D721Med (cell line): ENCODE measurements around the gene CLEC2L.
A peak's percentile ranks its signal among the peaks of the same experiment; 100 is the strongest.

ENCODE experiments used
- DNase-seq: peaks from one replicate; pipeline ENCODE4 v3.0.0; 2011; ENCODE audit warnings: low spot score; ENCODE audit not compliant: insufficient read length
- FAIRE-seq: peaks from 2 replicates; lab custom pipeline; 2011; peaks lifted over from hg19 to GRCh38; lab: Jason Lieb, UNC
- CTCF ChIP-seq: IDR thresholded peaks from 2 replicates; pipeline ENCODE4 v1.5.1; 2012; ENCODE audit warnings: mild to moderate bottlenecking, control low read depth; ENCODE audit not compliant: insufficient read depth; ENCODE audit errors: missing control alignments

CLEC2L gene

DNA sequence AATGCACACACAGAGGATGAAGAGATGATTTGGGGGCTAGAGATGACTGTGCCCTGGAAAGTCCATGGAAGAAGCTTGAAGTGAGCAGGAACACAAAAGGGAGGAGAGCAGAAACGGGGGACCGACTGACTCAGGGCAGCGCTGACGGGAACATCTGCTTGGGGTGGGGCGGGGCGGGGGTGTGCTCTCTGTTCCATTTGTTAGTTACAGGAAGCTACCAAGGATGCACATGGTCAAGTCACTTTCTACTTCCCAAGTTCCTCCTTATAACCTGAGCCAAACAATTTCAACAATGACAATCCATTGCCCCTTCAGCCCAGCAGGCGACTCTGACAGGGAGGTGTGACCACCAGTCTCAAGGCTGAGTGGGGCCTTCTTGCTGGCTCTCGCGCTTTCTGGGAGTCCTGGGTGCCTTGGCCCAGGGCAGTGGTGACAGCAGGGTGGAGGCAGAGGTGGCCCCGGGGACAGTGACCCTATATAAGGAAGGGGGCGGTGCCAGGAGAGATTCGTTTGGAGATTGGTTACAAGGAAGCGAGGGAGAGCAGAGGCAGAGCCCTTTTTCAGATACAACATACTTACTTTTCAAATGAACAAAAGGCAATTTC, 39.6 kb downstream of the CLEC2L start:
- no peak for TF ChIP-seq CTCF
- FAIRE-seq = no peak
- no peak for DNase-seq

DNA sequence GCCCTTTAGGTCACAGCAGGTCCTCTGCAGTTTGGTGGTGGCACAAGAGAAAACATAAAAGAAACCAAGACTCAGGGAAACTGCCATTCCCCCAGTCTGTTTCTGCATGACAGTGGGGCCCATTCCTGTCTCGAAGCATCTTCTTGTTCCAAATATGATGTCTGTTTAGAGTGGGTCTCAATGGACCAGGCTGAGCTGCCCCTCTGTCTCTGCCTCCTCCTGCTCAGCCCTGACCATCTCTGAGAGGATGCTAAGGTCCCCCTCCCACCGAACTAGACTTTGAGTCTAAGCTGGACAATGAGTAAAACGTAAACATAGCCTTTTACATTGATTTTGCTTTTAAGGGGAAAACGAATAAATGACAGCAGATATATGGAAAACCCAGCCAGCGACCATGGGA, 40.4 kb downstream of the CLEC2L start:
- no peak for DNase-seq
- FAIRE-seq = no peak
- no peak for TF ChIP-seq CTCF

- peak; percentile 3 for DNase-seq
- TF ChIP-seq CTCF = no peak
- FAIRE-seq = no peak
Observed at GRCh38 chr7:139566075-139566474, 42.6 kb downstream of the CLEC2L start.

DNA sequence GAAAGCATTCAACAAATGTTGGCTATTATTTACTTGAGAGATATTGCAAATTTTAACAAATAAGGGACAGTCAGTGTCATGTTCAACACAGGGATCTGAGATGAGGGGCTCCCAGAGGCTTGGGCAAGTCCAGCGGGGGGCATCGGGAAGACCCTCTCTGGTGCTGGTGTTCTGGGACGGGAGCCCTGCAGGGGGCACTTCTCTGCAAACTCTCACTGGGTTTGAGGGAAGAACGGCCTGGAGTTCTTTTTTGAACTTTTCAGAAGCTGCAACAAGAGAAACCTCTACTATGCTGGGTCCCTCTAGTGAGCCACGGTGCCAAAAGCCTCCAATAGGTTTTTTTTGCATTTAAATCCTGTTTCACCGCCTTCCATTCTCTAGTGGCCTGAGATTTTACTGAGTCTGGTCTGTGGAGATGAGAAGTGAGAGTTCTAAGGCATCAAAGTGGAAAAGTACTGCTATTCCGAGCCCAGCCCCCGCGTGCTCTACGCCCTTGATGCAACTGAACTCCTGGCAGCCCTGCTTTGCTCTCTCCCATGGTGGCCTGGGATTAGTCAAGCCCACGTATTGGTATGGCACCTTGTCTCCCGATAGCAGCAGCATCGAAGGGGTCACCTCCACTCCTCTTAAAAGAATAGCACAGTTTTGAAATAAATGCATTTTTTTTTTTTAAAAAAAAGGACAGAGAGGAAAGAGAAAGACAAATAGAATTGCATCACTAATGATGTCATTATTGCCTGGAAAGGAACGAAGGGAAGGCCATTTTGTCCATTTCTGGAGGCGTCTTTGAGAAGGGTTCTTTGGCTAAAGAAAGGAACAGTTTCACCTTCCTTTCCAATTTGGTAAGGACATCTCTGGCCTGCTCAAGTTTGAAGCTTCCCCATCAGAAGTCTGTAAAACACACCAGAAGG, 43.5 kb downstream of the CLEC2L start:
- no peak for TF ChIP-seq CTCF
- DNase-seq (peak; percentile 1), FAIRE-seq (no peak)

DNA sequence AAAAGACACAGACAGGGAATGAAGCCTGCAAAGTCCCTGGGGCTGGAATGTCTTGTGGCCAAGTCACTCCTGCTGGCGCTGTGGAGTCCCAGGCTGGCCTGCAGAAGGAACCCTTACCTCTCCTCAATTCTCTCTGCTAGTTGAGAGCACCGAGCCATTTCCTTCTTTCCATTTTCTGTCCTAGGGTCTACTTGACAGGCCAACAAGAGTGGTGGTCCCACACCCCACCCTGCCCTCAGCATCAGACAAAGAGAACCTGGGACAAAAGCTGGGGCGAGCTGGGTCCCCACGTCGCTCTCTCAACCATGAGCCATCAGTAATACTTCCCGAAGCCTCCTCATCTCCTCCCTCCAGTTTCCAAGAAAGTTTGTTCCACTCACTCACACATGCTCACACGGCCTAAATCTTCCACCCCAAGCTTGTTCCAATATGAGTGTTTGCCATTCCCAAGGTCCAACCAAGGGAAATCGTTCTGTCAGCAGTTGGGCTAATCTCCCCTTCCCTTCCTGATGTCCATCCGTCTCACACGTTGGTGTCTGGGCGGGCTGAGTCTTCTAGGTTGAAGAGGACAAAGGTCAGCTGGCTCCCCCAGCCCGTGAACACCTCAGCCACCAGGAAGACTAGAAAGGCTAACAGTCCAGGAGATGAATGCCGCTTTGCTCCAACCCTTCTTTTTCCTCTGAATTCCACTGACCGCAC, 44.3 kb downstream of the CLEC2L start:
- DNase-seq = no peak
- no peak for TF ChIP-seq CTCF
- FAIRE-seq = no peak

DNA sequence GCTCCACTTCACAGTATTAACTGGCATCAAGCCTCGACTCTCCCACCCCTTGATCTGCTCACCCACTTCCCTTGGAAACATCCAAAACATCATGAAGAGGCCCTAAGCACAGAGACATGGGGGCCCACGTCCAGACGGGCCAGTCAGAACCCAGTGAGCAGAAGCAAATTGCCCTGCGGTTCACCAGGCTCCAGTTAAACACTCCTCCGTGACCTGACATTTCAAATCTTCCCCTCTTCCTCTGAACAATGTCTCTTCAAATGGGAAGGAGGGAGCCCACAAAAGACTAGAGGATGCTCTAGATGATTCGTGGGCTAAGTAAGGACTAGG, 44.8 kb downstream of the CLEC2L start:
- no peak for TF ChIP-seq CTCF
- DNase-seq = no peak
- no peak for FAIRE-seq
